Measurements from ENCODE around the gene TLE6. TPM values are rescaled to one million over a fixed set of nuclear protein-coding genes. Genes with fewer than 3 reads are reported as not detected.

TLE6 gene
- total and polyA plus RNA-seq, 2 of the 13 experiments (the other 11 are each of a cell fraction or from before 2014, with no cell fraction given), result 0.24 to 5.5 TPM

DNA sequence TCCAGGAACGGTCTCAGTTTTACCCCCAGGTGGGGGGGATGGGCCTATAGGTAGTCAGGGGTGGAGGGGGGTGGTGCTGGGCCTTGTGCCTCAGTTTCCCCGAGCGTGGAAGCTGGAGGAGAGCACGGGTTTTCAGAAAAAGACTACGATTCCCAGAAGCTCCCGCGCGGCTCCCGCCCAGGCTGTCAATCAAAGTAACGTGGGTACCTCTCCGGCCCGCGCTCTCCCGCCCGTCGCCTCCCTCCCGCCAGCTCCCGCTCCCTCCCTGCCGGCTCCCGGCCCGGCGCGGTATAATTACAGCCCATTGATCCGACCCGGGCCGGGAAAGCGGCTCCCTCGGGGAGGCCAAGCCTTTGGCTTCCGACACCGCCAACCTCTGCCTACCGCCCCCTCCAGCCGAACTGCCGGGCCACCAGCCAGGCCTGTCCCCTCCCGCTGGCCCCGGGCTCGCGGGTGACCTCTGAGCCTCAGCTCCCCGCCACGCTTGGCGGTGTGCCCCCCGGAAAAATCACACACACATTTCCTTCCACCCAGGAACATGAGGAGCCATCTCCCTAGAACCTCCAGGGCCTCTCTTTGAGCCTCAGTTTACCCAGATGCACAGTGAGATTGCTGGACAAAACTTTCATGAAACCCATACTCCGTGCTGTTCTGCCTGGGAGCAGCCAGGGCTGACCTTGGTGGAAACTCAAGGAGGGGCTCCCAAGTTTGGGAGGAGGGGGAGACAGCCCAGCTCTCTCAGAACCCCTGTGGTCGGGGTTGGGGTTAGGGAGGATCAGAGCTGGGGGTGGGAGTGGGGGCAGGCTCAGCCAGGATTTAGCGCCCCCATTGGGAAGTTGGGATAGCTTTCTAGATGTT, 59.0 kb downstream of the TLE6 start (continued):
- TF ChIP-seq, protein P1, sequence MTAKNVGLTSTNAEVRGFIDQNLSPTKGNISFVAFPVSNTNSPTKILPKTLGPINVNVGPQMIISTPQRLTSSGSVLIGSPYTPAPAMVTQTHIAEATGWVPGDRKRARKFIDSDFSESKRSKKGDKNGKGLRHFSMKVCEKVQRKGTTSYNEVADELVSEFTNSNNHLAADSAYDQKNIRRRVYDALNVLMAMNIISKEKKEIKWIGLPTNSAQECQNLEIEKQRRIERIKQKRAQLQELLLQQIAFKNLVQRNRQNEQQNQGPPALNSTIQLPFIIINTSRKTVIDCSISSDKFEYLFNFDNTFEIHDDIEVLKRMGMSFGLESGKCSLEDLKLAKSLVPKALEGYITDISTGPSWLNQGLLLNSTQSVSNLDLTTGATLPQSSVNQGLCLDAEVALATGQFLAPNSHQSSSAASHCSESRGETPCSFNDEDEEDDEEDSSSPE (CRISPR knock-in tag; IDR thresholded peaks at IDR 0.05), result peak; percentile 80
- TF ChIP-seq PAX8 (CRISPR knock-in tag; IDR thresholded peaks at IDR 0.05; ENCODE audit: borderline replicate concordance) (no peak), NFE2 (CRISPR knock-in tag; IDR thresholded peaks at IDR 0.05) (no peak), ZNF614 (CRISPR knock-in tag; IDR thresholded peaks at IDR 0.05; ENCODE audit: borderline replicate concordance) (peak; percentile 64; the same call in 1 of the 2 replicates), ZBTB21 (CRISPR knock-in tag; IDR thresholded peaks at IDR 0.05) (no peak), SRY (CRISPR knock-in tag; IDR thresholded peaks at IDR 0.05) (no peak; the same call in 1 of the 2 replicates), ZNF790 (CRISPR knock-in tag; IDR thresholded peaks at IDR 0.05; ENCODE audit: borderline replicate concordance) (no peak), TAF1 (CRISPR knock-in tag; IDR thresholded peaks at IDR 0.05) (no peak)
- TF ChIP-seq, protein P2, sequence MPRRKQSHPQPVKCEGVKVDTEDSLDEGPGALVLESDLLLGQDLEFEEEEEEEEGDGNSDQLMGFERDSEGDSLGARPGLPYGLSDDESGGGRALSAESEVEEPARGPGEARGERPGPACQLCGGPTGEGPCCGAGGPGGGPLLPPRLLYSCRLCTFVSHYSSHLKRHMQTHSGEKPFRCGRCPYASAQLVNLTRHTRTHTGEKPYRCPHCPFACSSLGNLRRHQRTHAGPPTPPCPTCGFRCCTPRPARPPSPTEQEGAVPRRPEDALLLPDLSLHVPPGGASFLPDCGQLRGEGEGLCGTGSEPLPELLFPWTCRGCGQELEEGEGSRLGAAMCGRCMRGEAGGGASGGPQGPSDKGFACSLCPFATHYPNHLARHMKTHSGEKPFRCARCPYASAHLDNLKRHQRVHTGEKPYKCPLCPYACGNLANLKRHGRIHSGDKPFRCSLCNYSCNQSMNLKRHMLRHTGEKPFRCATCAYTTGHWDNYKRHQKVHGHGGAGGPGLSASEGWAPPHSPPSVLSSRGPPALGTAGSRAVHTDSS (CRISPR knock-in tag; conservative IDR thresholded peaks at IDR 0.05), result no peak
- TF ChIP-seq, protein P3, sequence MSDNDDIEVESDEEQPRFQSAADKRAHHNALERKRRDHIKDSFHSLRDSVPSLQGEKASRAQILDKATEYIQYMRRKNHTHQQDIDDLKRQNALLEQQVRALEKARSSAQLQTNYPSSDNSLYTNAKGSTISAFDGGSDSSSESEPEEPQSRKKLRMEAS (IDR thresholded peaks at IDR 0.05), result peak; percentile 29; the same call in 1 of the 2 replicates
- TF ChIP-seq, protein P4, sequence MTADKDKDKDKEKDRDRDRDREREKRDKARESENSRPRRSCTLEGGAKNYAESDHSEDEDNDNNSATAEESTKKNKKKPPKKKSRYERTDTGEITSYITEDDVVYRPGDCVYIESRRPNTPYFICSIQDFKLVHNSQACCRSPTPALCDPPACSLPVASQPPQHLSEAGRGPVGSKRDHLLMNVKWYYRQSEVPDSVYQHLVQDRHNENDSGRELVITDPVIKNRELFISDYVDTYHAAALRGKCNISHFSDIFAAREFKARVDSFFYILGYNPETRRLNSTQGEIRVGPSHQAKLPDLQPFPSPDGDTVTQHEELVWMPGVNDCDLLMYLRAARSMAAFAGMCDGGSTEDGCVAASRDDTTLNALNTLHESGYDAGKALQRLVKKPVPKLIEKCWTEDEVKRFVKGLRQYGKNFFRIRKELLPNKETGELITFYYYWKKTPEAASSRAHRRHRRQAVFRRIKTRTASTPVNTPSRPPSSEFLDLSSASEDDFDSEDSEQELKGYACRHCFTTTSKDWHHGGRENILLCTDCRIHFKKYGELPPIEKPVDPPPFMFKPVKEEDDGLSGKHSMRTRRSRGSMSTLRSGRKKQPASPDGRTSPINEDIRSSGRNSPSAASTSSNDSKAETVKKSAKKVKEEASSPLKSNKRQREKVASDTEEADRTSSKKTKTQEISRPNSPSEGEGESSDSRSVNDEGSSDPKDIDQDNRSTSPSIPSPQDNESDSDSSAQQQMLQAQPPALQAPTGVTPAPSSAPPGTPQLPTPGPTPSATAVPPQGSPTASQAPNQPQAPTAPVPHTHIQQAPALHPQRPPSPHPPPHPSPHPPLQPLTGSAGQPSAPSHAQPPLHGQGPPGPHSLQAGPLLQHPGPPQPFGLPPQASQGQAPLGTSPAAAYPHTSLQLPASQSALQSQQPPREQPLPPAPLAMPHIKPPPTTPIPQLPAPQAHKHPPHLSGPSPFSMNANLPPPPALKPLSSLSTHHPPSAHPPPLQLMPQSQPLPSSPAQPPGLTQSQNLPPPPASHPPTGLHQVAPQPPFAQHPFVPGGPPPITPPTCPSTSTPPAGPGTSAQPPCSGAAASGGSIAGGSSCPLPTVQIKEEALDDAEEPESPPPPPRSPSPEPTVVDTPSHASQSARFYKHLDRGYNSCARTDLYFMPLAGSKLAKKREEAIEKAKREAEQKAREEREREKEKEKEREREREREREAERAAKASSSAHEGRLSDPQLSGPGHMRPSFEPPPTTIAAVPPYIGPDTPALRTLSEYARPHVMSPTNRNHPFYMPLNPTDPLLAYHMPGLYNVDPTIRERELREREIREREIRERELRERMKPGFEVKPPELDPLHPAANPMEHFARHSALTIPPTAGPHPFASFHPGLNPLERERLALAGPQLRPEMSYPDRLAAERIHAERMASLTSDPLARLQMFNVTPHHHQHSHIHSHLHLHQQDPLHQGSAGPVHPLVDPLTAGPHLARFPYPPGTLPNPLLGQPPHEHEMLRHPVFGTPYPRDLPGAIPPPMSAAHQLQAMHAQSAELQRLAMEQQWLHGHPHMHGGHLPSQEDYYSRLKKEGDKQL (CRISPR knock-in tag; IDR thresholded peaks at IDR 0.05; ENCODE audit: low read depth), result 0 out of 2 replicates have a peak, but pooled peaks have one; percentile 12
- TF ChIP-seq, protein P5, sequence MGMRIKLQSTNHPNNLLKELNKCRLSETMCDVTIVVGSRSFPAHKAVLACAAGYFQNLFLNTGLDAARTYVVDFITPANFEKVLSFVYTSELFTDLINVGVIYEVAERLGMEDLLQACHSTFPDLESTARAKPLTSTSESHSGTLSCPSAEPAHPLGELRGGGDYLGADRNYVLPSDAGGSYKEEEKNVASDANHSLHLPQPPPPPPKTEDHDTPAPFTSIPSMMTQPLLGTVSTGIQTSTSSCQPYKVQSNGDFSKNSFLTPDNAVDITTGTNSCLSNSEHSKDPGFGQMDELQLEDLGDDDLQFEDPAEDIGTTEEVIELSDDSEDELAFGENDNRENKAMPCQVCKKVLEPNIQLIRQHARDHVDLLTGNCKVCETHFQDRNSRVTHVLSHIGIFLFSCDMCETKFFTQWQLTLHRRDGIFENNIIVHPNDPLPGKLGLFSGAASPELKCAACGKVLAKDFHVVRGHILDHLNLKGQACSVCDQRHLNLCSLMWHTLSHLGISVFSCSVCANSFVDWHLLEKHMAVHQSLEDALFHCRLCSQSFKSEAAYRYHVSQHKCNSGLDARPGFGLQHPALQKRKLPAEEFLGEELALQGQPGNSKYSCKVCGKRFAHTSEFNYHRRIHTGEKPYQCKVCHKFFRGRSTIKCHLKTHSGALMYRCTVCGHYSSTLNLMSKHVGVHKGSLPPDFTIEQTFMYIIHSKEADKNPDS (CRISPR knock-in tag; IDR thresholded peaks at IDR 0.05), result 0 out of 2 replicates have a peak, but pooled peaks have one; percentile 59
- TF ChIP-seq, protein P6, sequence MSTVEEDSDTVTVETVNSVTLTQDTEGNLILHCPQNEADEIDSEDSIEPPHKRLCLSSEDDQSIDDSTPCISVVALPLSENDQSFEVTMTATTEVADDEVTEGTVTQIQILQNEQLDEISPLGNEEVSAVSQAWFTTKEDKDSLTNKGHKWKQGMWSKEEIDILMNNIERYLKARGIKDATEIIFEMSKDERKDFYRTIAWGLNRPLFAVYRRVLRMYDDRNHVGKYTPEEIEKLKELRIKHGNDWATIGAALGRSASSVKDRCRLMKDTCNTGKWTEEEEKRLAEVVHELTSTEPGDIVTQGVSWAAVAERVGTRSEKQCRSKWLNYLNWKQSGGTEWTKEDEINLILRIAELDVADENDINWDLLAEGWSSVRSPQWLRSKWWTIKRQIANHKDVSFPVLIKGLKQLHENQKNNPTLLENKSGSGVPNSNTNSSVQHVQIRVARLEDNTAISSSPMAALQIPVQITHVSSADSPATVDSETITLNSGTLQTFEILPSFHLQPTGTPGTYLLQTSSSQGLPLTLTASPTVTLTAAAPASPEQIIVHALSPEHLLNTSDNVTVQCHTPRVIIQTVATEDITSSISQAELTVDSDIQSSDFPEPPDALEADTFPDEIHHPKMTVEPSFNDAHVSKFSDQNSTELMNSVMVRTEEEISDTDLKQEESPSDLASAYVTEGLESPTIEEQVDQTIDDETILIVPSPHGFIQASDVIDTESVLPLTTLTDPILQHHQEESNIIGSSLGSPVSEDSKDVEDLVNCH (CRISPR knock-in tag; IDR thresholded peaks at IDR 0.05), result no peak

Data from HepG2 (cell line).